ENCODE data around the gene MS4A4E.

MS4A4E gene

DNA sequence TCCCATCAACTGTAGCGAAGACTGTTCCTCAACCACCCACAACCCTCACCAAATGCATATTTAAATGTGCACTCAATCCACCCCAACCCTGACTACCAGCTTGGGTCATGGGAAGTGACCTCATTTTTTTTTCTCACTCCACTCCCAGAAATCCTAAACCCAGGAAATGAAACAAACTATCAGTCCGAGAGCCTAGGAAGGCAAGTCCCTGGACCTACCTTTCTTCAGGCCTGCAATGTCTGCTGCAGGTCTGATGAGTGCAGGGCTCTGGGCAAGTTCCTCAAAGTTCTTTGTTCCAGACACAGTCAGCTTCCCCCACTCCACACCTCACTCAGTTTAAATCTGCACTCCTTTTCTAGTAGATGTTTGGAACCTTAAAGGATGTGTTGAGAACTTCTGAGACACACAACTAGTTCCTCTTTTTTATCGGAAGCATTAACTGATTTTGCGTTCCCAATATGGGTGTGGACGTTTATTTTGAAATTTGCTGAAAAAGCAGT, at the start of gene MS4A4E:
MS4A4E (minus strand) TSS at position 398 of the 500 bp plus-strand sequence. CDS start 13,082 bp downstream, outside the sequence.
- H3K9me3 ChIP-seq (ENCODE audit: control insufficient read depth, insufficient read depth, low read depth, low read length): no peaks in the 10 kb centered on the region
- H3K27ac ChIP-seq (ENCODE audit: extremely low read depth, low read depth, low read length): no peak within 1 kb of the TSS
- H3K4me3 ChIP-seq (ENCODE audit: low read depth, low read length): no peak within 1 kb of the TSS
- H3K4me1 ChIP-seq (ENCODE audit: control insufficient read depth, insufficient read depth, low read length): no peaks in the 10 kb centered on the region
- H3K36me3 ChIP-seq (ENCODE audit: control insufficient read depth in 2 of 2, insufficient read depth in 1 of 2, low read length in 2 of 2): no peaks in the 10 kb centered on the region
- POLR2A ChIA-PET: no interaction called here
- CTCF ChIA-PET: interaction anchor here (1.2 kb wide), 1 partner anchor 9 kb away, joined by 5 read pairs; no protein-coding TSS in a partner anchor
- TF ChIP-seq REPIN1 (tag by site-specific recombination; IDR thresholded peaks at IDR 0.05; ENCODE audit: low read depth) (no peak), ZNF626 (tag by site-specific recombination; IDR thresholded peaks at IDR 0.05) (no peak), ZNF560 (tag by site-specific recombination; IDR thresholded peaks at IDR 0.05; ENCODE audit: borderline replicate concordance) (no peak), ZNF16 (tag by site-specific recombination; IDR thresholded peaks at IDR 0.05; ENCODE audit: low read depth) (no peak), ZNF777 (tag by site-specific recombination; IDR thresholded peaks at IDR 0.05; ENCODE audit: borderline replicate concordance) (no peak), ZNF114 (tag by site-specific recombination; IDR thresholded peaks at IDR 0.05) (no peak), ZNF214 (tag by site-specific recombination; IDR thresholded peaks at IDR 0.05; ENCODE audit: borderline replicate concordance) (no peak)
- TF ChIP-seq, protein P1, sequence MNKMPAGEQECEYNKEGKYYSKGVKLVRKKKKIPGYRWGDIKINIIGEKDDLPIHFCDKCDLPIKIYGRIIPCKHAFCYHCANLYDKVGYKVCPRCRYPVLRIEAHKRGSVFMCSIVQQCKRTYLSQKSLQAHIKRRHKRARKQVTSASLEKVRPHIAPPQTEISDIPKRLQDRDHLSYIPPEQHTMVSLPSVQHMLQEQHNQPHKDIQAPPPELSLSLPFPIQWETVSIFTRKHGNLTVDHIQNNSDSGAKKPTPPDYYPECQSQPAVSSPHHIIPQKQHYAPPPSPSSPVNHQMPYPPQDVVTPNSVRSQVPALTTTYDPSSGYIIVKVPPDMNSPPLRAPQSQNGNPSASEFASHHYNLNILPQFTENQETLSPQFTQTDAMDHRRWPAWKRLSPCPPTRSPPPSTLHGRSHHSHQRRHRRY (tag by site-specific recombination; IDR thresholded peaks at IDR 0.05): no peak

DNA sequence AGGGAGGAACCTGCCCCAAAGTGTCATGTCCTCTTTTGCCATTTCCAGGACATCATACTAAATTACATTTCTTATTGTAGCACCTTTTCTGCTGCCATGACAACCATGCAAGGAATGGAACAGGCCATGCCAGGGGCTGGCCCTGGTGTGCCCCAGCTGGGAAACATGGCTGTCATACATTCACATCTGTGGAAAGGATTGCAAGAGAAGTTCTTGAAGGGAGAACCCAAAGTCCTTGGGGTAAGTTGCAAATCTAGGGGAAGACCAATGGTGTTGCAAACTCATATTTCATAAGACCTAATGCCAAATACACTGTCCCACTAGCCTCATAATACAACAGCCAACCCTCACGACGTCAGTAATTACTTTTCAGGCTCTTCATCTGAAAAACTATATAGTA, 49.2 kb upstream of the MS4A4E start:
- POLR2A ChIA-PET: no interaction called here
- TF ChIP-seq ZSCAN16 (tag by site-specific recombination; IDR thresholded peaks at IDR 0.05) (no peak), GLI4 (tag by site-specific recombination; IDR thresholded peaks at IDR 0.05) (no peak), ZNF701 (tag by site-specific recombination; IDR thresholded peaks at IDR 0.05) (no peak), ZBTB1 (tag by site-specific recombination; IDR thresholded peaks at IDR 0.05) (no peak), ZNF571 (tag by site-specific recombination; IDR thresholded peaks at IDR 0.05) (no peak), ZNF544 (tag by site-specific recombination; IDR thresholded peaks at IDR 0.05) (no peak), ZNF266 (tag by site-specific recombination; IDR thresholded peaks at IDR 0.05; ENCODE audit: low read depth) (no peak), WT1 (tag by site-specific recombination; IDR thresholded peaks at IDR 0.05) (no peak), TRIM28 (IDR thresholded peaks at IDR 0.05; ENCODE audit: borderline replicate concordance, low read length) (no peak), ZNF174 (tag by site-specific recombination; IDR thresholded peaks at IDR 0.05) (no peak), ZNF514 (tag by site-specific recombination; IDR thresholded peaks at IDR 0.05) (no peak)
- TF ChIP-seq, protein P2, sequence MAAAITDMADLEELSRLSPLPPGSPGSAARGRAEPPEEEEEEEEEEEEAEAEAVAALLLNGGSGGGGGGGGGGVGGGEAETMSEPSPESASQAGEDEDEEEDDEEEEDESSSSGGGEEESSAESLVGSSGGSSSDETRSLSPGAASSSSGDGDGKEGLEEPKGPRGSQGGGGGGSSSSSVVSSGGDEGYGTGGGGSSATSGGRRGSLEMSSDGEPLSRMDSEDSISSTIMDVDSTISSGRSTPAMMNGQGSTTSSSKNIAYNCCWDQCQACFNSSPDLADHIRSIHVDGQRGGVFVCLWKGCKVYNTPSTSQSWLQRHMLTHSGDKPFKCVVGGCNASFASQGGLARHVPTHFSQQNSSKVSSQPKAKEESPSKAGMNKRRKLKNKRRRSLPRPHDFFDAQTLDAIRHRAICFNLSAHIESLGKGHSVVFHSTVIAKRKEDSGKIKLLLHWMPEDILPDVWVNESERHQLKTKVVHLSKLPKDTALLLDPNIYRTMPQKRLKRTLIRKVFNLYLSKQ (tag by site-specific recombination; IDR thresholded peaks at IDR 0.05; ENCODE audit: borderline replicate concordance): no peak
- TF ChIP-seq, protein P3, sequence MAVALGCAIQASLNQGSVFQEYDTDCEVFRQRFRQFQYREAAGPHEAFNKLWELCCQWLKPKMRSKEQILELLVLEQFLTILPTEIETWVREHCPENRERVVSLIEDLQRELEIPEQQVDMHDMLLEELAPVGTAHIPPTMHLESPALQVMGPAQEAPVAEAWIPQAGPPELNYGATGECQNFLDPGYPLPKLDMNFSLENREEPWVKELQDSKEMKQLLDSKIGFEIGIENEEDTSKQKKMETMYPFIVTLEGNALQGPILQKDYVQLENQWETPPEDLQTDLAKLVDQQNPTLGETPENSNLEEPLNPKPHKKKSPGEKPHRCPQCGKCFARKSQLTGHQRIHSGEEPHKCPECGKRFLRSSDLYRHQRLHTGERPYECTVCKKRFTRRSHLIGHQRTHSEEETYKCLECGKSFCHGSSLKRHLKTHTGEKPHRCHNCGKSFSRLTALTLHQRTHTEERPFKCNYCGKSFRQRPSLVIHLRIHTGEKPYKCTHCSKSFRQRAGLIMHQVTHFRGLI (tag by site-specific recombination; IDR thresholded peaks at IDR 0.05): no peak
- TF ChIP-seq, protein P4, sequence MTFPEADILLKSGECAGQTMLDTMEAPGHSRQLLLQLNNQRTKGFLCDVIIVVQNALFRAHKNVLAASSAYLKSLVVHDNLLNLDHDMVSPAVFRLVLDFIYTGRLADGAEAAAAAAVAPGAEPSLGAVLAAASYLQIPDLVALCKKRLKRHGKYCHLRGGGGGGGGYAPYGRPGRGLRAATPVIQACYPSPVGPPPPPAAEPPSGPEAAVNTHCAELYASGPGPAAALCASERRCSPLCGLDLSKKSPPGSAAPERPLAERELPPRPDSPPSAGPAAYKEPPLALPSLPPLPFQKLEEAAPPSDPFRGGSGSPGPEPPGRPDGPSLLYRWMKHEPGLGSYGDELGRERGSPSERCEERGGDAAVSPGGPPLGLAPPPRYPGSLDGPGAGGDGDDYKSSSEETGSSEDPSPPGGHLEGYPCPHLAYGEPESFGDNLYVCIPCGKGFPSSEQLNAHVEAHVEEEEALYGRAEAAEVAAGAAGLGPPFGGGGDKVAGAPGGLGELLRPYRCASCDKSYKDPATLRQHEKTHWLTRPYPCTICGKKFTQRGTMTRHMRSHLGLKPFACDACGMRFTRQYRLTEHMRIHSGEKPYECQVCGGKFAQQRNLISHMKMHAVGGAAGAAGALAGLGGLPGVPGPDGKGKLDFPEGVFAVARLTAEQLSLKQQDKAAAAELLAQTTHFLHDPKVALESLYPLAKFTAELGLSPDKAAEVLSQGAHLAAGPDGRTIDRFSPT (tag by site-specific recombination; IDR thresholded peaks at IDR 0.05): no peak
- TF ChIP-seq, protein P5, sequence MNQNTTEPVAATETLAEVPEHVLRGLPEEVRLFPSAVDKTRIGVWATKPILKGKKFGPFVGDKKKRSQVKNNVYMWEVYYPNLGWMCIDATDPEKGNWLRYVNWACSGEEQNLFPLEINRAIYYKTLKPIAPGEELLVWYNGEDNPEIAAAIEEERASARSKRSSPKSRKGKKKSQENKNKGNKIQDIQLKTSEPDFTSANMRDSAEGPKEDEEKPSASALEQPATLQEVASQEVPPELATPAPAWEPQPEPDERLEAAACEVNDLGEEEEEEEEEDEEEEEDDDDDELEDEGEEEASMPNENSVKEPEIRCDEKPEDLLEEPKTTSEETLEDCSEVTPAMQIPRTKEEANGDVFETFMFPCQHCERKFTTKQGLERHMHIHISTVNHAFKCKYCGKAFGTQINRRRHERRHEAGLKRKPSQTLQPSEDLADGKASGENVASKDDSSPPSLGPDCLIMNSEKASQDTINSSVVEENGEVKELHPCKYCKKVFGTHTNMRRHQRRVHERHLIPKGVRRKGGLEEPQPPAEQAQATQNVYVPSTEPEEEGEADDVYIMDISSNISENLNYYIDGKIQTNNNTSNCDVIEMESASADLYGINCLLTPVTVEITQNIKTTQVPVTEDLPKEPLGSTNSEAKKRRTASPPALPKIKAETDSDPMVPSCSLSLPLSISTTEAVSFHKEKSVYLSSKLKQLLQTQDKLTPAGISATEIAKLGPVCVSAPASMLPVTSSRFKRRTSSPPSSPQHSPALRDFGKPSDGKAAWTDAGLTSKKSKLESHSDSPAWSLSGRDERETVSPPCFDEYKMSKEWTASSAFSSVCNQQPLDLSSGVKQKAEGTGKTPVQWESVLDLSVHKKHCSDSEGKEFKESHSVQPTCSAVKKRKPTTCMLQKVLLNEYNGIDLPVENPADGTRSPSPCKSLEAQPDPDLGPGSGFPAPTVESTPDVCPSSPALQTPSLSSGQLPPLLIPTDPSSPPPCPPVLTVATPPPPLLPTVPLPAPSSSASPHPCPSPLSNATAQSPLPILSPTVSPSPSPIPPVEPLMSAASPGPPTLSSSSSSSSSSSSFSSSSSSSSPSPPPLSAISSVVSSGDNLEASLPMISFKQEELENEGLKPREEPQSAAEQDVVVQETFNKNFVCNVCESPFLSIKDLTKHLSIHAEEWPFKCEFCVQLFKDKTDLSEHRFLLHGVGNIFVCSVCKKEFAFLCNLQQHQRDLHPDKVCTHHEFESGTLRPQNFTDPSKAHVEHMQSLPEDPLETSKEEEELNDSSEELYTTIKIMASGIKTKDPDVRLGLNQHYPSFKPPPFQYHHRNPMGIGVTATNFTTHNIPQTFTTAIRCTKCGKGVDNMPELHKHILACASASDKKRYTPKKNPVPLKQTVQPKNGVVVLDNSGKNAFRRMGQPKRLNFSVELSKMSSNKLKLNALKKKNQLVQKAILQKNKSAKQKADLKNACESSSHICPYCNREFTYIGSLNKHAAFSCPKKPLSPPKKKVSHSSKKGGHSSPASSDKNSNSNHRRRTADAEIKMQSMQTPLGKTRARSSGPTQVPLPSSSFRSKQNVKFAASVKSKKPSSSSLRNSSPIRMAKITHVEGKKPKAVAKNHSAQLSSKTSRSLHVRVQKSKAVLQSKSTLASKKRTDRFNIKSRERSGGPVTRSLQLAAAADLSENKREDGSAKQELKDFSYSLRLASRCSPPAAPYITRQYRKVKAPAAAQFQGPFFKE (tag by site-specific recombination; IDR thresholded peaks at IDR 0.05; ENCODE audit: borderline replicate concordance): no peak
- Histone ChIP-seq H3K36me3 (ENCODE audit: control insufficient read depth in 2 of 2, insufficient read depth in 1 of 2, low read length in 2 of 2) (no peaks in the 10 kb centered on the region), H3K9me3 (ENCODE audit: control insufficient read depth, insufficient read depth, low read depth, low read length) (no peaks in the 10 kb centered on the region), H3K4me3 (ENCODE audit: low read depth, low read length) (no peak overlapping the region), H3K4me1 (ENCODE audit: control insufficient read depth, insufficient read depth, low read length) (no peaks in the 10 kb centered on the region), H3K27ac (ENCODE audit: extremely low read depth, low read depth, low read length) (no peak overlapping the region)
- CTCF ChIA-PET: interaction anchor here (0.7 kb wide), 1 partner anchor 27 kb away, joined by 3 read pairs; no protein-coding TSS in a partner anchor

Measured in HEK293 (cell line).